HepG2 (cell line): ENCODE data around the gene ZNF793. TPM values are rescaled to one million over a fixed set of nuclear protein-coding genes. Genes with fewer than 3 reads are reported as not detected.

Experiments
- HNF4A ChIP-seq: sonication (generic); formaldehyde crosslinking; IDR thresholded peaks from 2 replicates; pipeline ENCODE4 v1.4.0; 2020; ENCODE audit warnings: missing genetic modification reagents
- KIAA2018 ChIP-seq: sonication (generic); formaldehyde crosslinking; IDR thresholded peaks from 2 replicates; pipeline ENCODE4 v1.5.0; 2020; ENCODE audit warnings: mild to moderate bottlenecking, missing genetic modification reagents, borderline replicate concordance
- MBD4 ChIP-seq: IDR thresholded peaks from 2 replicates; pipeline ENCODE4 v1.6.1; 2012; ENCODE audit warnings: low read length, inconsistent platforms, borderline replicate concordance
- PITX1 ChIP-seq: sonication (generic); formaldehyde crosslinking; IDR thresholded peaks from 2 replicates; pipeline ENCODE4 v1.5.1; 2020; ENCODE audit warnings: mild to moderate bottlenecking, missing genetic modification reagents
- POLR2AphosphoS5 ChIP-seq: IDR thresholded peaks from 2 replicates; pipeline ENCODE4 v1.6.1; 2012; ENCODE audit warnings: low read depth, low read length
- ZBTB20 ChIP-seq: sonication (generic); formaldehyde crosslinking; IDR thresholded peaks from 2 replicates; pipeline ENCODE4 v1.8.1; 2023; ENCODE audit warnings: missing genetic modification reagents, low read depth, mild to moderate bottlenecking, borderline replicate concordance
- ZGPAT ChIP-seq: IDR thresholded peaks from 2 replicates; pipeline ENCODE4 v1.6.1; 2016; ENCODE audit warnings: mild to moderate bottlenecking
- ZNF275 ChIP-seq: sonication (generic); formaldehyde crosslinking; IDR thresholded peaks from 2 replicates; pipeline ENCODE4 v1.8.0; 2022; ENCODE audit warnings: missing genetic modification reagents, mild to moderate bottlenecking, inconsistent platforms, borderline replicate concordance
- ZNF580 ChIP-seq: IDR thresholded peaks from 2 replicates; pipeline ENCODE4 v1.6.1; 2016; ENCODE audit warnings: low read depth, borderline replicate concordance
- ZNF772 ChIP-seq: sonication (generic); formaldehyde crosslinking; IDR thresholded peaks from 2 replicates; pipeline ENCODE4 v1.5.0; 2020; ENCODE audit warnings: mild to moderate bottlenecking, missing genetic modification reagents
- ZNF782 ChIP-seq: sonication (generic); formaldehyde crosslinking; IDR thresholded peaks from 2 replicates; pipeline ENCODE4 v1.4.0; 2020; ENCODE audit warnings: missing genetic modification reagents, mild to moderate bottlenecking, borderline replicate concordance
- polyA plus RNA-seq, 8 experiments: library from polyadenylated mRNA; depleted of rRNA in 3 of 8; stranded (reverse) in 7 of 8; unstranded in 1 of 8; fragments of >200 nt; fragmentation: Illumina TruSeq in 4 of 8; extraction: Trizol in 4 of 8; gene quantifications; 2 replicates each; pipeline versions ENCODE4 v1.2.1 to v1.2.3, GENCODE V29; 2011 to 2016; ENCODE audit warnings: low read depth in 4 of 8, missing spikeins in 1 of 8, mixed read lengths in 1 of 8; ENCODE audit not compliant: insufficient read depth in 1 of 8
- total RNA-seq, 5 experiments: library from RNA; depleted of rRNA; stranded (reverse); fragments of >200 nt; fragmentation: Illumina TruSeq; extraction: Trizol; gene quantifications; 2 replicates each; pipeline ENCODE4 v1.2.3, GENCODE V29; 2016; ENCODE audit warnings: low read depth in 1 of 5
- TF ChIP-seq, protein P1 (sequence below): sonication (generic); formaldehyde crosslinking; IDR thresholded peaks from 2 replicates; pipeline ENCODE4 v1.4.0; 2020; ENCODE audit warnings: missing genetic modification reagents, mild to moderate bottlenecking, borderline replicate concordance

Gene ZNF793
- total and polyA plus RNA-seq, 2 of the 13 experiments (the other 11 are each of a cell fraction or from before 2014, with no cell fraction given), result 0.13 to 0.35 TPM

- peak; percentile 86; the same call in 1 of the 2 replicates for TF ChIP-seq ZBTB20 (CRISPR knock-in tag)
- 0 out of 2 replicates have a peak, but pooled peaks have one; percentile 51 for TF ChIP-seq ZNF782 (CRISPR knock-in tag)
- TF ChIP-seq KIAA2018 (CRISPR knock-in tag), result no peak
- no peak; the same call in 1 of the 2 replicates for TF ChIP-seq PITX1 (CRISPR knock-in tag)
- no peak for TF ChIP-seq MBD4
- TF ChIP-seq POLR2AphosphoS5, result peak; percentile 72
- TF ChIP-seq ZNF580 (CRISPR knock-in tag), result peak; percentile 62; the same call in 1 of the 2 replicates
- 0 out of 2 replicates have a peak, but pooled peaks have one; percentile 9 for TF ChIP-seq HNF4A (CRISPR knock-in tag)
- TF ChIP-seq ZNF275, result no peak
- TF ChIP-seq, protein P1, sequence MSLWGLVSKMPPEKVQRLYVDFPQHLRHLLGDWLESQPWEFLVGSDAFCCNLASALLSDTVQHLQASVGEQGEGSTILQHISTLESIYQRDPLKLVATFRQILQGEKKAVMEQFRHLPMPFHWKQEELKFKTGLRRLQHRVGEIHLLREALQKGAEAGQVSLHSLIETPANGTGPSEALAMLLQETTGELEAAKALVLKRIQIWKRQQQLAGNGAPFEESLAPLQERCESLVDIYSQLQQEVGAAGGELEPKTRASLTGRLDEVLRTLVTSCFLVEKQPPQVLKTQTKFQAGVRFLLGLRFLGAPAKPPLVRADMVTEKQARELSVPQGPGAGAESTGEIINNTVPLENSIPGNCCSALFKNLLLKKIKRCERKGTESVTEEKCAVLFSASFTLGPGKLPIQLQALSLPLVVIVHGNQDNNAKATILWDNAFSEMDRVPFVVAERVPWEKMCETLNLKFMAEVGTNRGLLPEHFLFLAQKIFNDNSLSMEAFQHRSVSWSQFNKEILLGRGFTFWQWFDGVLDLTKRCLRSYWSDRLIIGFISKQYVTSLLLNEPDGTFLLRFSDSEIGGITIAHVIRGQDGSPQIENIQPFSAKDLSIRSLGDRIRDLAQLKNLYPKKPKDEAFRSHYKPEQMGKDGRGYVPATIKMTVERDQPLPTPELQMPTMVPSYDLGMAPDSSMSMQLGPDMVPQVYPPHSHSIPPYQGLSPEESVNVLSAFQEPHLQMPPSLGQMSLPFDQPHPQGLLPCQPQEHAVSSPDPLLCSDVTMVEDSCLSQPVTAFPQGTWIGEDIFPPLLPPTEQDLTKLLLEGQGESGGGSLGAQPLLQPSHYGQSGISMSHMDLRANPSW, result no peak; the same call in 1 of the 2 replicates
- TF ChIP-seq ZGPAT (CRISPR knock-in tag), result peak; percentile 56; the same call in 1 of the 2 replicates
- TF ChIP-seq ZNF772 (CRISPR knock-in tag), result 0 out of 2 replicates have a peak, but pooled peaks have one; percentile 36
Measured at GRCh38 chr19:37468961-37469777, 37.6 kb upstream of the ZNF793 start, which contains the start of gene ZNF570 (continued).
